Measurements from ENCODE around the gene PECR. TPM values are rescaled to one million over a fixed set of nuclear protein-coding genes. Genes with fewer than 3 reads are reported as not detected.
A peak's percentile ranks its signal among the peaks of the same experiment; 100 is the strongest.
"Not testable (repeated sequence)": the region's sequence is repeated elsewhere in the genome, so short reads cannot be mapped to it uniquely, and the experiment has no call there.

The PECR gene
- total RNA-seq, 1 donor from 2014 or later, result 14.0 TPM

DNA sequence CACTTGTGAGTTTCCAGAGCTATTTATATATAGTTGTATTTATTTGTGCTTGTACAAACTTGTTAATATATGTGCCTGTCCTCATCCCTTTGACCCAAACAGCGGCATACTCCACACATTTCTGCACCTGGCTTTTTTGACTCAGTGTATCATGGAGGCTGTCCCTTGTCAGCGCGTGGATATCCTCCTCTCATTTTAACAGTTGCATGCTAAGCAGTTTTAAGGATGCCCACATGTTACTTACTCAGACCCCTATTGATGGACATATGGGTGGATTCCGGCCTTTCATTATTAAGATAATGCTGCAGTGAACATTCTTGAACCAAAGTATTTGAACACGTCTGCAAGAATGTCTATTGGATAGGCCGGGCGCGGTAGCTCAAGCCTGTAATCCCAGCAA, 67.6 kb downstream of the PECR start:
- H3K27me3 Mint-ChIP-seq (ENCODE audit: insufficient read depth), result peaks cover 2% of the 10 kb centered on the region
- H3K27ac Mint-ChIP-seq, result no peak overlapping the region
- no peaks in the 10 kb centered on the region for H3K9me3 Mint-ChIP-seq
- H3K4me1 Mint-ChIP-seq (ENCODE audit: low read depth), result peaks cover 59% of the 10 kb centered on the region
- peak overlapping the region; percentile 73 for H3K4me3 Mint-ChIP-seq
- intact Hi-C loops (cut with micrococcal nuclease), result loop anchor here (5.0 to 10.0 kb wide), 4 partner anchors 398 to 1207 kb away; partner anchors contain the start of genes ATIC, BARD1, RPL37A and SMARCAL1
- DNase-seq (ENCODE audit: low spot score), result no peak
- peaks cover 6% of the 10 kb centered on the region for H3K36me3 Mint-ChIP-seq (ENCODE audit: low read depth)

GRCh38 chr2:216013080-216013909, 68.3 kb downstream of the PECR start, which contains the start of gene MREG:
TSS of gene MREG (minus strand) at chr2:216013551. CDS start at chr2:216013327, 224 bp downstream.
- H3K36me3 Mint-ChIP-seq (ENCODE audit: low read depth), result peaks cover 4% of the 10 kb centered on the region
- intact Hi-C loops (cut with micrococcal nuclease), result loop anchor here (1.0 to 10.0 kb wide), 7 partner anchors 8 to 1206 kb away; partner anchors contain the start of genes ATIC, BARD1, RPL37A and SMARCAL1
- peak within 1 kb of the TSS; percentile 80 for H3K4me3 Mint-ChIP-seq
- peaks cover 2% of the 10 kb centered on the region for H3K27me3 Mint-ChIP-seq (ENCODE audit: insufficient read depth)
- H3K9me3 Mint-ChIP-seq, result no peaks in the 10 kb centered on the region
- peak within 1 kb of the TSS; percentile 56 for H3K27ac Mint-ChIP-seq
- H3K4me1 Mint-ChIP-seq (ENCODE audit: low read depth), result peaks cover 53% of the 10 kb centered on the region
- peak; percentile 74 for DNase-seq (ENCODE audit: low spot score)

DNA sequence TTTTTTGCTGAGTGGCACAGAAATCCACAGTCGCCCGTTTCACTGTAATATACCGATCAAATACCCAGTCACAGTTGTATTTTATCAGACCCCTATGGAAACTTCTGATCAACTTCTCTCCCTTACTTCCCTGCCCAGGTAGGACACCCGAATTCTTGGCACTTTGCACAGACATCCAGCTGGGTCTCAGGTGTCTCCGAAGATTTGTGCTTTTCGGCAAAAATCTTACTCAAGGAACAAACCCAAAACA, 68.9 kb downstream of the PECR start:
- Mint-ChIP-seq H3K27ac (peak overlapping the region; percentile 48), H3K36me3 (ENCODE audit: low read depth) (peaks cover 3% of the 10 kb centered on the region)

GRCh38 chr2:216012133-216012829, 69.3 kb downstream of the PECR start:
- H3K4me1 Mint-ChIP-seq (ENCODE audit: low read depth), result peaks cover 48% of the 10 kb centered on the region
- H3K4me3 Mint-ChIP-seq, result peak overlapping the region; percentile 80
- no peak for DNase-seq (ENCODE audit: low spot score)
- H3K27ac Mint-ChIP-seq, result peak overlapping the region; percentile 53
- intact Hi-C loops (cut with micrococcal nuclease), result loop anchor here (2.0 to 10.0 kb wide), 5 partner anchors 41 to 1205 kb away; partner anchors contain the start of genes ATIC, BARD1, RPL37A and SMARCAL1
- no peaks in the 10 kb centered on the region for H3K9me3 Mint-ChIP-seq
- peaks cover 3% of the 10 kb centered on the region for H3K36me3 Mint-ChIP-seq (ENCODE audit: low read depth)
- peaks cover 2% of the 10 kb centered on the region for H3K27me3 Mint-ChIP-seq (ENCODE audit: insufficient read depth)

More for the DNA sequence above, 68.9 kb downstream of the PECR start:
- Mint-ChIP-seq H3K9me3 (no peaks in the 10 kb centered on the region), H3K4me3 (peak overlapping the region; percentile 80), H3K27me3 (ENCODE audit: insufficient read depth) (peaks cover 2% of the 10 kb centered on the region), H3K4me1 (ENCODE audit: low read depth) (peaks cover 52% of the 10 kb centered on the region)
- intact Hi-C loops (cut with micrococcal nuclease), result loop anchor here (1.0 to 10.0 kb wide), 7 partner anchors 7 to 1205 kb away; partner anchors contain the start of genes ATIC, BARD1, RPL37A and SMARCAL1
- DNase-seq (ENCODE audit: low spot score), result no peak

DNA sequence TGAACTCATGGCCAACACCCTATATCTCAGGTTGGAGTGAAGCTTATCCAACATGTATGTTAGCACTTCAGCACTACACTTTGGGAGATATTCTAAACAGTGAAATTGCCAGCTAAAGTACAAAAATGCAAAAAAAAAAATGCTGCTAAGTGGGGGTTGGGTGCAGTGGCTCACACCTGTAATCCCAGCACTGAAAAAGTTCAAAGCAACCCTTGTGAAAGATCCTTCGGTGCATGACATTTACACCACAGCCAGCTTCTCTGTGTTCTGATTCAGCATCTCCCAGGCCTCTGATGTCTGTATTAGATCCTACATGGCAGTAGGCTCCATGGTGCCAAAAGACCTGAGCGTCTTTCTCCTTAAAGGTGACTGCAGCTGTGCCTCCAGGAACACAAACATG, 72.4 kb downstream of the PECR start:
- H3K27me3 Mint-ChIP-seq (ENCODE audit: insufficient read depth); H3K36me3 Mint-ChIP-seq (ENCODE audit: low read depth); H3K4me3 Mint-ChIP-seq; H3K9me3 Mint-ChIP-seq; DNase-seq (ENCODE audit: low spot score); intact Hi-C loops (cut with micrococcal nuclease); H3K27ac Mint-ChIP-seq: not testable (repeated sequence)
- H3K4me1 Mint-ChIP-seq (ENCODE audit: low read depth), result peaks cover 46% of the 10 kb centered on the region

GRCh38 chr2:216008387-216008786, 73.2 kb downstream of the PECR start:
- Mint-ChIP-seq H3K4me1 (ENCODE audit: low read depth) (peaks cover 47% of the 10 kb centered on the region), H3K27ac (no peak overlapping the region), H3K9me3 (no peaks in the 10 kb centered on the region), H3K4me3 (no peak overlapping the region), H3K36me3 (ENCODE audit: low read depth) (peaks cover 3% of the 10 kb centered on the region), H3K27me3 (ENCODE audit: insufficient read depth) (peaks cover 2% of the 10 kb centered on the region)
- intact Hi-C loops (cut with micrococcal nuclease), result no loop called here
- DNase-seq (ENCODE audit: low spot score), result no peak

DNA sequence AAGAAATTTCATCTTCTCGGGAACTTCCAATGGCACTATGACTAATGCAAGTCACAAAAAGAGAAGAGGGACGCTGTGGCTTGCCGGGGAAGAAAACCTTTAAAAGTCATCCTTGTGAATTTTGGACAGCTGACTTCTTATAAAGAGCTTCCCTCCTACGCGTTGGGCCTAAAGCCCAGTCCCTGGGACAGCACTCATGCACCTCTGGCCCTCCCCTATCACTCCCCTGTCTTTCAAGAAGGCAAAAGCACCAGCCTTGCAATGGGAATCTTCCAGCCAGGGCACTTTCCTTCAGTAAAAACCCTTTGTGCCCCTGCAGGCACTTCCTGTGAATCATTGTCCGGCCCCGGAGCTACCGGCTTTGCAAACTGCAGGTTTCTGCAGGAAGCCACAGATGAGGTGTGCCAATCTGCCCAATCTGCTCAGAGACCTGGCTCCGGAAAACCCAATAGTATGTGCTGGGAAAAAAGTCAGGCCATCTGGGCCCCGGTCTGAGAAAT, 75.4 kb downstream of the PECR start:
- Mint-ChIP-seq H3K4me3 (peak overlapping the region; percentile 11), H3K4me1 (ENCODE audit: low read depth) (peaks cover 45% of the 10 kb centered on the region), H3K27ac (peak overlapping the region; percentile 69), H3K27me3 (ENCODE audit: insufficient read depth) (no peaks in the 10 kb centered on the region), H3K9me3 (no peaks in the 10 kb centered on the region), H3K36me3 (ENCODE audit: low read depth) (peaks cover 1% of the 10 kb centered on the region)
- no peak for DNase-seq (ENCODE audit: low spot score)
- intact Hi-C loops (cut with micrococcal nuclease), result no loop called here

- H3K9me3 Mint-ChIP-seq, result no peaks in the 10 kb centered on the region
- no peak for DNase-seq (ENCODE audit: low spot score)
- peak overlapping the region; percentile 2 for H3K4me3 Mint-ChIP-seq
- peaks cover 45% of the 10 kb centered on the region for H3K4me1 Mint-ChIP-seq (ENCODE audit: low read depth)
- intact Hi-C loops (cut with micrococcal nuclease), result loop anchor here (1.0 to 2.0 kb wide), 2 partner anchors 9 to 22 kb away; partner anchors contain the start of gene MREG
- H3K36me3 Mint-ChIP-seq (ENCODE audit: low read depth), result no peaks in the 10 kb centered on the region
- peak overlapping the region; percentile 50 for H3K27ac Mint-ChIP-seq
- no peaks in the 10 kb centered on the region for H3K27me3 Mint-ChIP-seq (ENCODE audit: insufficient read depth)
Observed at GRCh38 chr2:216004697-216005283, 76.8 kb downstream of the PECR start.

GRCh38 chr2:216003876-216004696, 77.5 kb downstream of the PECR start:
- intact Hi-C loops (cut with micrococcal nuclease), result loop anchor here (2.0 kb wide), 1 partner anchor 21 kb away; no protein-coding TSS in a partner anchor
- DNase-seq (ENCODE audit: low spot score), result no peak
- H3K4me3 Mint-ChIP-seq, result no peak overlapping the region
- H3K36me3 Mint-ChIP-seq (ENCODE audit: low read depth), result no peaks in the 10 kb centered on the region
- no peaks in the 10 kb centered on the region for H3K9me3 Mint-ChIP-seq
- H3K27ac Mint-ChIP-seq, result peak overlapping the region; percentile 73
- H3K27me3 Mint-ChIP-seq (ENCODE audit: insufficient read depth), result no peaks in the 10 kb centered on the region
- peaks cover 45% of the 10 kb centered on the region for H3K4me1 Mint-ChIP-seq (ENCODE audit: low read depth)

DNA sequence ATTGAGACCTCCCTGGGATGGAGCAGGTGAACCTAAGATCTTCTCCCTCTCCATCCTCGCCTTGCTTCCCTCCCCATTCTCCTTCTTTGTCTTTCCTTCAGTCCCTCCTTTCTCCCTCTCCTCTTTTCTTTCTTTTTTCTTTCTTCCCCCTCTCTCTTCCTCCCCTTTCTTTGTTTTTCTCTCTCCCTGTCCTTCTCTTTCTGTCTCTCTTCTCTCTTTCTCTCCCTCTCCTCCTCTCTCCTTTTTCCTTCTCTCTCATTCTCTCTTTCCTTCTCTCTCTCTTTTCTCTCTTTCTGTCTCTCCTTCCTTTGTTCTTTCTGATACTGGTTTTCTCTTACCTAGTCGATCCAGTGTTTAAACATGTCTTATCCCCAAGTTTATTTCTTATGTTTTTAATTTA, 78.9 kb downstream of the PECR start:
- intact Hi-C loops (cut with micrococcal nuclease), result no loop called here
- H3K9me3 Mint-ChIP-seq, result no peaks in the 10 kb centered on the region
- no peak for DNase-seq (ENCODE audit: low spot score)
- H3K4me3 Mint-ChIP-seq, result no peak overlapping the region
- no peaks in the 10 kb centered on the region for H3K27me3 Mint-ChIP-seq (ENCODE audit: insufficient read depth)
- peaks cover 46% of the 10 kb centered on the region for H3K4me1 Mint-ChIP-seq (ENCODE audit: low read depth)
- H3K27ac Mint-ChIP-seq, result peak overlapping the region; percentile 30
- H3K36me3 Mint-ChIP-seq (ENCODE audit: low read depth), result peaks cover 1% of the 10 kb centered on the region

GRCh38 chr2:216002101-216002678, 79.4 kb downstream of the PECR start:
- H3K27ac Mint-ChIP-seq, result no peak overlapping the region
- DNase-seq (ENCODE audit: low spot score), result no peak
- H3K36me3 Mint-ChIP-seq (ENCODE audit: low read depth), result peaks cover 4% of the 10 kb centered on the region
- H3K4me1 Mint-ChIP-seq (ENCODE audit: low read depth), result peaks cover 51% of the 10 kb centered on the region
- H3K9me3 Mint-ChIP-seq, result no peaks in the 10 kb centered on the region
- intact Hi-C loops (cut with micrococcal nuclease), result no loop called here
- H3K4me3 Mint-ChIP-seq, result no peak overlapping the region
- no peaks in the 10 kb centered on the region for H3K27me3 Mint-ChIP-seq (ENCODE audit: insufficient read depth)

All from activated T-helper 1 cell treated with anti-CD3 and anti-CD28 coated beads, Interleukin-12 subunit alpha, Interleukin-12 subunit beta, Interleukin-2, Interleukin-4 antibody, amounts not matched to agents 30 ng/mL and 10 ng/mL and 1 ng/mL, durations not matched to agents 14 hours and 24 hours and 36 hours (primary cell).